Measurements from ENCODE around the gene SLC25A40.
"Not testable (repeated sequence)": the region's sequence is repeated elsewhere in the genome, so short reads cannot be mapped to it uniquely, and the experiment has no call there.

The SLC25A40 gene, protein sequence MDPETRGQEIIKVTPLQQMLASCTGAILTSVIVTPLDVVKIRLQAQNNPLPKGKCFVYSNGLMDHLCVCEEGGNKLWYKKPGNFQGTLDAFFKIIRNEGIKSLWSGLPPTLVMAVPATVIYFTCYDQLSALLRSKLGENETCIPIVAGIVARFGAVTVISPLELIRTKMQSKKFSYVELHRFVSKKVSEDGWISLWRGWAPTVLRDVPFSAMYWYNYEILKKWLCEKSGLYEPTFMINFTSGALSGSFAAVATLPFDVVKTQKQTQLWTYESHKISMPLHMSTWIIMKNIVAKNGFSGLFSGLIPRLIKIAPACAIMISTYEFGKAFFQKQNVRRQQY

GRCh38 chr7:87876040-87876868, at the start of gene SLC25A40, which contains the start of gene DBF4:
Gene SLC25A40, minus strand, starts transcription at chr7:87876360. Its CDS starts 17,633 bp downstream, at chr7:87858727.
Gene DBF4, plus strand, starts transcription at chr7:87876493. Its CDS starts 240 bp downstream, at chr7:87876733.
- peaks cover 86% of the 10 kb centered on the region for H3K79me2 ChIP-seq (ENCODE audit: control insufficient read depth, insufficient read depth, low read length, unreplicated experiment)
- H3K4me1 ChIP-seq (ENCODE audit: control insufficient read depth, insufficient read depth, low read length, unreplicated experiment): peaks cover 12% of the 10 kb centered on the region
- peak within 1 kb of the TSS; percentile 97 for H3K4me3 ChIP-seq (ENCODE audit: low read depth, low read length)
- H2AFZ ChIP-seq (ENCODE audit: low read length, unreplicated experiment): peak within 1 kb of the TSS; percentile 92
- H3K27ac ChIP-seq (ENCODE audit: low read depth, low read length): peak within 1 kb of the TSS; percentile 79
- no peaks in the 10 kb centered on the region for H3K27me3 ChIP-seq (ENCODE audit: insufficient read depth, low read length)
- H3K36me3 ChIP-seq (ENCODE audit: insufficient read depth, low read length): peaks cover 19% of the 10 kb centered on the region

GRCh38 chr7:87922759-87923395, 46.7 kb upstream of the SLC25A40 start:
- not testable (repeated sequence) for H3K4me1 ChIP-seq (ENCODE audit: control insufficient read depth, insufficient read depth, low read length, unreplicated experiment); H3K27me3 ChIP-seq (ENCODE audit: insufficient read depth, low read length); H3K79me2 ChIP-seq (ENCODE audit: control insufficient read depth, insufficient read depth, low read length, unreplicated experiment); H3K4me3 ChIP-seq (ENCODE audit: low read depth, low read length); H3K36me3 ChIP-seq (ENCODE audit: insufficient read depth, low read length); H2AFZ ChIP-seq (ENCODE audit: low read length, unreplicated experiment); H3K27ac ChIP-seq (ENCODE audit: low read depth, low read length)

DNA sequence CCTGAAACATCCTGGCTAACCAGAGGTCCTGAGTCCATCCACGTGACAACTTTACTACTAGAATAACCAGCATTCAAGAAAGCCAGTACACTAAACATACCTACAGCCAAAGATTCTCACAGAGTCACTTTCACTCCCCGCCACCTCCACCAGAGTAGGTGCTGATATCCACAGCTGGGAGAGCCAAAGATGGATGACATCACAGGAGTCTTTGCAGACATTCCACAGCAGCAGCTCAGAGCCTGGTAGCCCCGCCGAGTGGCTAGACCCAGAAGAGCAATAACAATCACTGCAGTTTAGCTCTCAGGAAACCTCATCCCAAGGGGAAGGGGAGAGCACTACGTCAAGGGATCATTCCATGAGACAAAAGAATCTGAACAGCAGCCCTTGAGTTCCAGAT, 44.4 kb upstream of the SLC25A40 start:
- Histone ChIP-seq H3K27ac (ENCODE audit: low read depth, low read length) (no peak overlapping the region), H3K36me3 (ENCODE audit: insufficient read depth, low read length) (no peaks in the 10 kb centered on the region), H3K27me3 (ENCODE audit: insufficient read depth, low read length) (no peaks in the 10 kb centered on the region), H3K79me2 (ENCODE audit: control insufficient read depth, insufficient read depth, low read length, unreplicated experiment) (no peaks in the 10 kb centered on the region), H2AFZ (ENCODE audit: low read length, unreplicated experiment) (no peak overlapping the region), H3K4me1 (ENCODE audit: control insufficient read depth, insufficient read depth, low read length, unreplicated experiment) (no peaks in the 10 kb centered on the region), H3K4me3 (ENCODE audit: low read depth, low read length) (no peak overlapping the region)

DNA sequence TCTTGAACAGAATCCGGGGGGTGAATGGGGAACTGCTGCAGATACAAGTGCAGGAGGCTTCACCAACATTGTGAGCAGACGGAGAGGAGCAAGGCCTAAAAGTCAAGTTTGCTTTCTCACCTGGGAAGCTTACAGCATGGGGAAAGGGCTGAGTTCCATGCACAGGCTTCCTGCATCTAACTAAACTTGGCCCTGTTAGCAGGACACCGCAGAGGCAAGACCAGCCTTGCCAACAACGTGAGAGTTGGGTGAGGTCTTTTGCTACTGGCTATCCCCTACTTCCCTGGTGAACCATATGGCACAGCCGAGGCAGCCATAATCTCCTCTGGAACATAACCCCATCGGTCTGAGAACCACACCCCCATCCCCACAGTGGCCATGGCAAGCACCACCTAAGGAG, 43.7 kb upstream of the SLC25A40 start:
- Histone ChIP-seq H3K79me2 (ENCODE audit: control insufficient read depth, insufficient read depth, low read length, unreplicated experiment) (no peaks in the 10 kb centered on the region), H2AFZ (ENCODE audit: low read length, unreplicated experiment) (no peak overlapping the region), H3K27ac (ENCODE audit: low read depth, low read length) (no peak overlapping the region), H3K4me1 (ENCODE audit: control insufficient read depth, insufficient read depth, low read length, unreplicated experiment) (no peaks in the 10 kb centered on the region), H3K36me3 (ENCODE audit: insufficient read depth, low read length) (no peaks in the 10 kb centered on the region), H3K27me3 (ENCODE audit: insufficient read depth, low read length) (no peaks in the 10 kb centered on the region), H3K4me3 (ENCODE audit: low read depth, low read length) (no peak overlapping the region)

GRCh38 chr7:87918740-87919139, 42.6 kb upstream of the SLC25A40 start:
- no peaks in the 10 kb centered on the region for H3K27me3 ChIP-seq (ENCODE audit: insufficient read depth, low read length)
- no peaks in the 10 kb centered on the region for H3K4me1 ChIP-seq (ENCODE audit: control insufficient read depth, insufficient read depth, low read length, unreplicated experiment)
- H3K4me3 ChIP-seq (ENCODE audit: low read depth, low read length): no peak overlapping the region
- no peak overlapping the region for H3K27ac ChIP-seq (ENCODE audit: low read depth, low read length)
- H2AFZ ChIP-seq (ENCODE audit: low read length, unreplicated experiment): no peak overlapping the region
- no peaks in the 10 kb centered on the region for H3K36me3 ChIP-seq (ENCODE audit: insufficient read depth, low read length)
- no peaks in the 10 kb centered on the region for H3K79me2 ChIP-seq (ENCODE audit: control insufficient read depth, insufficient read depth, low read length, unreplicated experiment)

DNA sequence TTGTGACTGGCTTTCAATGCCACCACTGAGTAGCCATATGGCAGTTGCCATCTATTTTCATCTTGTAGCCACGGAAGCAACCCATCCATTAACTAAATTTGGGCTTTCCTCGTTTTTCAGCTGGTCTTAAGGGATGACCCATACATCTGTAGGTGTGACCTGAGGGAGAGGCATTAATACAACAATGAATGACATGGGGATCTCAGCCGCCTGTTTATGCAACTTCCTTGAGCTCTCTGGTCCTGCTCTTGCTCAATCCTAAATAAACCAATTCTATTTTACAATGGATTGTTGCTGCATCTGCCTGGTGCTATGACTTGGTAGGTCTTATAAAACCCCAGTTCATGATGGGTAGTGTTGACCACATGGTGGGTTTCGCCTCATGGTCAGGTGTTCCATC, 36.0 kb upstream of the SLC25A40 start:
- Histone ChIP-seq H3K27ac (ENCODE audit: low read depth, low read length) (no peak overlapping the region), H3K4me3 (ENCODE audit: low read depth, low read length) (no peak overlapping the region), H2AFZ (ENCODE audit: low read length, unreplicated experiment) (no peak overlapping the region), H3K79me2 (ENCODE audit: control insufficient read depth, insufficient read depth, low read length, unreplicated experiment) (no peaks in the 10 kb centered on the region), H3K36me3 (ENCODE audit: insufficient read depth, low read length) (no peaks in the 10 kb centered on the region; the same call in 1 of the 2 replicates), H3K27me3 (ENCODE audit: insufficient read depth, low read length) (no peaks in the 10 kb centered on the region), H3K4me1 (ENCODE audit: control insufficient read depth, insufficient read depth, low read length, unreplicated experiment) (no peaks in the 10 kb centered on the region)

DNA sequence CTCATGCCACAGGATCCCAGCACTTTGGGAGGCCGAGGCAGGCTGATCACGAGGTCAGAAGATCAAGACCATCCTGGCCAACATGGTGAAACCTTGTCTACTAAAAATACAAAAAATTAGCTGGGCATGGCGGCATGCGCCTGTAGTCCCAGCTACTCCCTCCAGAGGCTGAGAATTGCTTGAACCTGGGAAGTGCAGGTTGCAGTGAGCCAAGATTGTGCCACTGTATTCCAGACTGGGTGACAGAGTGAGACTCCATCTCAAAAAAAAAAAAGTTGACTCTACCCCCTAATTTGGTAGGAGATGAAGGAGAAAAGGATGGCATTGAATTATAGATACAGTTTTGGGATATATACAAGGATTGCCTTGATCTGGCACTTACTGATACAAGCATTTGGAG, 32.7 kb upstream of the SLC25A40 start:
- not testable (repeated sequence) for H3K27ac ChIP-seq (ENCODE audit: low read depth, low read length); H3K4me3 ChIP-seq (ENCODE audit: low read depth, low read length); H3K4me1 ChIP-seq (ENCODE audit: control insufficient read depth, insufficient read depth, low read length, unreplicated experiment); H3K36me3 ChIP-seq (ENCODE audit: insufficient read depth, low read length); H3K79me2 ChIP-seq (ENCODE audit: control insufficient read depth, insufficient read depth, low read length, unreplicated experiment); H3K27me3 ChIP-seq (ENCODE audit: insufficient read depth, low read length); H2AFZ ChIP-seq (ENCODE audit: low read length, unreplicated experiment)

GRCh38 chr7:87907136-87907906, 31.2 kb upstream of the SLC25A40 start:
- not testable (repeated sequence) for H3K27ac ChIP-seq (ENCODE audit: low read depth, low read length); H3K4me3 ChIP-seq (ENCODE audit: low read depth, low read length); H2AFZ ChIP-seq (ENCODE audit: low read length, unreplicated experiment); H3K79me2 ChIP-seq (ENCODE audit: control insufficient read depth, insufficient read depth, low read length, unreplicated experiment); H3K27me3 ChIP-seq (ENCODE audit: insufficient read depth, low read length); H3K4me1 ChIP-seq (ENCODE audit: control insufficient read depth, insufficient read depth, low read length, unreplicated experiment); H3K36me3 ChIP-seq (ENCODE audit: insufficient read depth, low read length)

DNA sequence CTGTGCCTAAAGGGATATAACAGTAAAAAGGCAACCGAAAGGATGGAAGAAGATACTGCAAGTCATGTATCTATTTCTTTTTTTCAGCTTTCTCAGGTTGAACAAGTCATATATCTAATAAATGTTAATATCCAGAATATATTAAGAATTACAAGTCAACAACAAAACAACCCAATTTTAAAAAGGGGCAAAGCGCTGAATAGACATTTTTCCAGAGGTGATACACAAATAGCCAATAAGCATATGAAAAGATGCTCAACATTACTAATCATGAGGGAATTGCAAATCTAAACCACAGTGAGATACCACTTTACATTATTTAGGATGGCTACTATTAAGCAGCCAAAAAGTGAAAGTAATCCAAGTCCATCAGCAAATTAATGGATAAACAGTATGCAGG, 23.1 kb upstream of the SLC25A40 start:
- no peak overlapping the region for H3K4me3 ChIP-seq (ENCODE audit: low read depth, low read length)
- peaks cover 7% of the 10 kb centered on the region for H3K79me2 ChIP-seq (ENCODE audit: control insufficient read depth, insufficient read depth, low read length, unreplicated experiment)
- no peak overlapping the region for H2AFZ ChIP-seq (ENCODE audit: low read length, unreplicated experiment)
- no peak overlapping the region for H3K27ac ChIP-seq (ENCODE audit: low read depth, low read length)
- H3K36me3 ChIP-seq (ENCODE audit: insufficient read depth, low read length): peaks cover 20% of the 10 kb centered on the region
- H3K27me3 ChIP-seq (ENCODE audit: insufficient read depth, low read length): no peaks in the 10 kb centered on the region
- H3K4me1 ChIP-seq (ENCODE audit: control insufficient read depth, insufficient read depth, low read length, unreplicated experiment): no peaks in the 10 kb centered on the region

DNA sequence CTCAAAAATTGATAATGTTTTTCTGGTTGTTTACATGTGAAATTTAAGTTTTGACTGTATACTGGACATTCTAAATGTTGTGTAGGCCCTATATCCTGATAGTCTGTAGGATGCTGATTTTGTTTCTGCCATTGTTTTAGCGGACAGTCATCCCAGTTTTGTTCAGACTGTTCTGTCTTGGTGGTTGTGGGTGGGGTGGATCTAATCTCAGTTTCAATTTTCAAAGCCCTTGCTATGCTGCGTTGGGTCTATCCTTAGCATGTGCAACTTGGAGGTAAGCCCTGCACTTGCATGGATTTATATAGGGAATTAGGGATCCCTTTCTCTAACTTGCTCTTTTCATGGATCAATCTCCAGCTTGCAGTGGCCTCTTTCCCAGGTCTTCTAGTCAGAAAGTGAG, 19.2 kb upstream of the SLC25A40 start:
- Histone ChIP-seq H2AFZ (ENCODE audit: low read length, unreplicated experiment) (no peak overlapping the region), H3K36me3 (ENCODE audit: insufficient read depth, low read length) (peaks cover 21% of the 10 kb centered on the region), H3K4me3 (ENCODE audit: low read depth, low read length) (no peak overlapping the region), H3K27me3 (ENCODE audit: insufficient read depth, low read length) (no peaks in the 10 kb centered on the region), H3K27ac (ENCODE audit: low read depth, low read length) (no peak overlapping the region), H3K79me2 (ENCODE audit: control insufficient read depth, insufficient read depth, low read length, unreplicated experiment) (peaks cover 26% of the 10 kb centered on the region), H3K4me1 (ENCODE audit: control insufficient read depth, insufficient read depth, low read length, unreplicated experiment) (no peaks in the 10 kb centered on the region)

All from ACC112 (cell line).